Stimulated activated CD4-positive, alpha-beta T cell treated with anti-CD3 and anti-CD28 coated beads, Interleukin-15, amount 100 ng/mL, for 24 hours (primary cell): Measurements from ENCODE around the gene RARA.
A peak's percentile ranks its signal among the peaks of the same experiment; 100 is the strongest.

Source experiments
- DNase-seq: peaks from one replicate; pipeline ENCODE4 v3.0.0-alpha.2; 2020

Gene RARA

GRCh38 chr17:40347319-40348135 lies 38.5 kb downstream of the RARA start:
- DNase-seq, result no peak

GRCh38 chr17:40348136-40348504 lies 39.1 kb downstream of the RARA start:
- DNase-seq, result no peak

GRCh38 chr17:40348562-40349476 lies 39.8 kb downstream of the RARA start:
- DNase-seq, result no peak

GRCh38 chr17:40349477-40349894 lies 40.5 kb downstream of the RARA start:
- DNase-seq, result no peak

- DNase-seq, result no peak
These were observed 41.1 kb downstream of the RARA start for GRCh38 chr17:40349895-40350688.

- no peak for DNase-seq
These were observed 41.8 kb downstream of the RARA start for GRCh38 chr17:40350689-40351358.

- DNase-seq, result no peak
These were observed 42.6 kb downstream of the RARA start for GRCh38 chr17:40351359-40352236.

GRCh38 chr17:40352237-40352778 lies 43.3 kb downstream of the RARA start:
- DNase-seq, result no peak

GRCh38 chr17:40352779-40353394 lies 43.9 kb downstream of the RARA start:
- no peak for DNase-seq

- DNase-seq, result no peak
These were observed 45.5 kb downstream of the RARA start for GRCh38 chr17:40354221-40355122.

GRCh38 chr17:40355123-40355803 lies 46.3 kb downstream of the RARA start:
- DNase-seq, result peak; percentile 81

GRCh38 chr17:40355804-40356758 lies 47.1 kb downstream of the RARA start:
- DNase-seq, result no peak

- DNase-seq, result no peak
These were observed 48.3 kb downstream of the RARA start for GRCh38 chr17:40356990-40357881.

GRCh38 chr17:40358323-40359038 lies 49.5 kb downstream of the RARA start:
- DNase-seq, result peak; percentile 92

- DNase-seq, result no peak
These were observed 51.1 kb downstream of the RARA start for GRCh38 chr17:40360091-40360490.
